ENCODE data around the gene ERMP1.

GRCh38 chr9:5841771-5842573 lies 9.1 kb upstream of the ERMP1 start:
- TF ChIP-seq RNF2 (IDR thresholded peaks at IDR 0.05; ENCODE audit: borderline replicate concordance, low read depth) (no peak), CTCF (IDR thresholded peaks at IDR 0.05) (no peak), RFX5 (IDR thresholded peaks at IDR 0.05) (no peak), POLR2A (IDR thresholded peaks at IDR 0.05; ENCODE audit: low read length) (no peak), CHD2 (IDR thresholded peaks at IDR 0.05; ENCODE audit: low read length, partially characterized antibody) (no peak), USF2 (IDR thresholded peaks at IDR 0.05) (no peak), CEBPB (IDR thresholded peaks at IDR 0.05) (no peak)
